Measurements from ENCODE around the gene GSTM1.
"Not testable (repeated sequence)": the region's sequence is repeated elsewhere in the genome, so short reads cannot be mapped to it uniquely, and the experiment has no call there.

Gene GSTM1

GRCh38 chr1:109697066-109697465 is 9.4 kb downstream of the GSTM1 start:
- no peak overlapping the region for H3K4me3 ChIP-seq (replicated peaks; ENCODE audit: low read depth, low read length)
- no peak for DNase-seq (ENCODE audit: low read depth)
- TF ChIP-seq, protein P1, sequence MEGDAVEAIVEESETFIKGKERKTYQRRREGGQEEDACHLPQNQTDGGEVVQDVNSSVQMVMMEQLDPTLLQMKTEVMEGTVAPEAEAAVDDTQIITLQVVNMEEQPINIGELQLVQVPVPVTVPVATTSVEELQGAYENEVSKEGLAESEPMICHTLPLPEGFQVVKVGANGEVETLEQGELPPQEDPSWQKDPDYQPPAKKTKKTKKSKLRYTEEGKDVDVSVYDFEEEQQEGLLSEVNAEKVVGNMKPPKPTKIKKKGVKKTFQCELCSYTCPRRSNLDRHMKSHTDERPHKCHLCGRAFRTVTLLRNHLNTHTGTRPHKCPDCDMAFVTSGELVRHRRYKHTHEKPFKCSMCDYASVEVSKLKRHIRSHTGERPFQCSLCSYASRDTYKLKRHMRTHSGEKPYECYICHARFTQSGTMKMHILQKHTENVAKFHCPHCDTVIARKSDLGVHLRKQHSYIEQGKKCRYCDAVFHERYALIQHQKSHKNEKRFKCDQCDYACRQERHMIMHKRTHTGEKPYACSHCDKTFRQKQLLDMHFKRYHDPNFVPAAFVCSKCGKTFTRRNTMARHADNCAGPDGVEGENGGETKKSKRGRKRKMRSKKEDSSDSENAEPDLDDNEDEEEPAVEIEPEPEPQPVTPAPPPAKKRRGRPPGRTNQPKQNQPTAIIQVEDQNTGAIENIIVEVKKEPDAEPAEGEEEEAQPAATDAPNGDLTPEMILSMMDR (IDR thresholded peaks at IDR 0.05; ENCODE audit: low read length, missing control alignments), result no peak

DNA sequence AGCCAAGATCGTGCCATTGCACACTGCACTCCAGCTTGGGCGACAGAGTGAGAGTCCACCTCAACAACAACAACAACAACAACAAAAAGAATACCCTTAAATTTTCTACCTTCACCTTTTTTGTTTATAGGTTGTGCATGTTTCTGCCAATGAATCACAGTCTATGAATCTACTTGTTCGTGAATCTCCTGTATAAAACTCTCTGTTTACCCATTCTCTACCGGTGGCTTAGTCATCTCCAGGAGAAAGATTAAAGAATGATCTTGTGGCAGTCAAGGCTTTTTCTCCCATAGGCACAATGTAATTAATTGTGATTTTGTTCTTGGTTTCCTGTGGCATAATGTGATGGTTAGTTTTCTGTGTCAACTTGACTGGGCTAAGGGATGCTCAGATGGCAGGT is 10.2 kb downstream of the GSTM1 start:
- not testable (repeated sequence) for DNase-seq (ENCODE audit: low read depth)

DNA sequence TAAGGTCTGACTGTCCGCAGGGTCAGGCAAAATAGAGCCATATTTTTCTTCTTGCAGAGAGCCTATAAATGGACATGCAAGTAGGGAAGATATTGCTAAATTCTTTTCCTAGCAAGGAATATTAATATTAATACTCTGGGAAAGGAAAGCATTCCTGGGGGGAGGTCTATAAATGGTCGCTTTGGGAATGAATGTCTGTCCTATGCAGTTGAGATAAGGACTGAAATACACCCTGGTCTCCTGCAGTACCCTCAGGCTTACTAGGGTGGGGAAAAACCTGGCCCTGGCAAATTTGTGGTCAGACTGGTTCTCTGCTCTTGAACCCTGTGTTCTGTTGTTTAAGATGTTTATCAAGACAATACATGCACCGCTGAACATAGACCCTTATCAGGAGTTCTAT is 15.3 kb downstream of the GSTM1 start:
- not testable (repeated sequence) for DNase-seq (ENCODE audit: low read depth); H3K4me3 ChIP-seq (replicated peaks; ENCODE audit: low read depth, low read length)

More for the DNA sequence above, 10.2 kb downstream of the GSTM1 start:
- H3K4me3 ChIP-seq (replicated peaks; ENCODE audit: low read depth, low read length), result not testable (repeated sequence)

GRCh38 chr1:109704173-109704572 is 16.6 kb downstream of the GSTM1 start:
- TF ChIP-seq, protein P1 (IDR thresholded peaks at IDR 0.05; ENCODE audit: low read length, missing control alignments), result no peak

DNA sequence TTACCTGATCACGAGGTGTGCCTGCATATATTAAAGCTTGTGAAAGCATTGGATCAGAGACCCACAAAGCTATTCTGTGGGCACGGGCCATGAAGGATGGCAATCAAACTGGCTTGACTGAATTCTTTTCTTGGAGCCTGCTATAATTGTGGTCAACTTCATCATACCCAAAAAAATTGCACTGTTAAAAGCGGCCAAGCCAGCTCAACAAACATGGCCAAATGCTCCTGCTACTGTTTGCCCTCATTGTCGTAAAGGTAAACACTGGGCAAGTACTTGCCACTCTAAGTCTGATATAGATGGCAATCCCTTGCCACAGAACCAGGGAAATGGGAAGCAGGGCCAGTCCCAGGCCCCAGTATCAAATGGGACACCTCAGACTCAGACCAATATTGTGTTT is 17.8 kb downstream of the GSTM1 start:
- DNase-seq (ENCODE audit: low read depth), result no peak
- TF ChIP-seq, protein P1 (IDR thresholded peaks at IDR 0.05; ENCODE audit: low read length, missing control alignments), result no peak
- H3K4me3 ChIP-seq (replicated peaks; ENCODE audit: low read depth, low read length), result no peak overlapping the region

More at GRCh38 chr1:109704173-109704572, 16.6 kb downstream of the GSTM1 start:
- H3K4me3 ChIP-seq (replicated peaks; ENCODE audit: low read depth, low read length), result no peak overlapping the region
- no peak for DNase-seq (ENCODE audit: low read depth)

DNA sequence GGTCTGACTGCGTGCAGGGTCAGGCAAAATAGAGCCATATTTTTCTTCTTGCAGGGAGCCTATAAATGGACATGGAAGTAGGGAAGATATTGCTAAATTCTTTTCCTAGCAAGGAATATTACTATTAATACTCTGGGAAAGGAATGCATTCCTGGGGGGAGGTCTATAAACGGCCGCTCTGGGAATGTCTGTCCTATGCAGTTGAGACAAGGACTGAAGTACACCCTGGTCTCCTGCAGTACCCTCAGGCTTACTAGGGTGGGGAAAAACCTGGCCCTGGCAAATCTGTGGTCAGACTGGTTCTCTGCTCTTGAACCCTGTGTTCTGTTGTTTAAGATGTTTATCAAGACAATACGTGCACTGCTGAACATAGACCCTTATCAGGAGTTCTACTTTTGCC is 21.3 kb downstream of the GSTM1 start:
- not testable (repeated sequence) for DNase-seq (ENCODE audit: low read depth); H3K4me3 ChIP-seq (replicated peaks; ENCODE audit: low read depth, low read length)

DNA sequence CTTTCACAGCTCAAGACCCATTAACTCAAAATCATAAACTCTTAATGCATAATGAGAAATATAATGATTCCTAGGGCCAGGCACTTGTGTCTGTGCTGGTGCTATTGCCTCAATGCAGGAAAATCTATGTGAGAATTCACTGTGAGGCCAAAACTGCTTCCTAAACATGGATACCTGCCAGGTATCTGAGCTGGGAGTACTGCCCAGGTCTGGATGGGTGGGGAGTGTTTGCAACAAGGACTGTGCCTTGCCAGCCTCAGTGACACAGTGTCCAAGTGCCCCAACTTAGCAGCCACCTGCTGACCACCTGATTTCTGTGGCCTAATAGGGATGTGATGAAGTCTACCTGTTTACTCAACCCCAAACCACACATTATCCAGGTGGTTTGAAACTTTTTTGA is 22.2 kb downstream of the GSTM1 start:
- H3K4me3 ChIP-seq (replicated peaks; ENCODE audit: low read depth, low read length); DNase-seq (ENCODE audit: low read depth): not testable (repeated sequence)

DNA sequence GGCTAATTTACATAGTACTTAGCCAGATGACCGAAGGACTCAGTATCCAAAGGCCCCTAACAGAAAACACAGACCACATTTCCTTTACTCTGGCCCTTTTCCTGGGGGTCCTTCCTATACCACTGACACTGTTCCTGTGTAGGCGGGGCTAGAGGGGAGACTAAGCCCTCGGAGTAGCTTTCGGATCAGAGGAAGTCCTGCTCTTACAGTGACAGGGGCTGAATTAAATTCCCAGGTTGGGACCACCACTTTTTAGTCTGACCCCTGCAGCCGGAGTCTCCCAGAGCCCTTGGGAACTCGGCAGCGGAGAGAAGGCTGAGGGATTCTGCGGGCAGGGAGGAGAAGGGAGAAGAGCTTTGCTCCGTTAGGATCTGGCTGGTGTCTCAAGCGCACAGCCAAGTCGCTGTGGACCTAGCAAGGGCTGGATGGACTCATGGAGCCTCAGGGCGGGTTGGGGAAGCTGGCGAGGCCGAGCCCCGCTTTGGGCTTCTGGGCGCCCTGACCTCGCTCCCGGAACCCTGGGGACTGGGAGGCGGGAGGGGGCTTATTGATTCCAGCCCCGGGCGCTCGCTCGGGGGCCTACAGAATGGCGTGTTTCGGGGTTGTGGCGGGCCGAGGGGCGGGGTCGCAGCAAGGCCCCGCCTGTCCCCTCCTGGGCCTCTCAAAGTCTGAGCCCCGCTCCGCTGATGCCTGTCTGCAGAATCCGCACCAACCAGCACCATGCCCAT is 24.1 kb downstream of the GSTM1 start, which contains the start of gene GSTM5:
TSS of gene GSTM5 (plus strand) at position 659 of the 728 bp plus-strand sequence. CDS start at position 721, 62 bp downstream.
- DNase-seq (ENCODE audit: low read depth); H3K4me3 ChIP-seq (replicated peaks; ENCODE audit: low read depth, low read length): not testable (repeated sequence)

GRCh38 chr1:109712321-109712864 is 24.8 kb downstream of the GSTM1 start:
- TF ChIP-seq, protein P1 (IDR thresholded peaks at IDR 0.05; ENCODE audit: low read length, missing control alignments), result no peak
- no peak overlapping the region for H3K4me3 ChIP-seq (replicated peaks; ENCODE audit: low read depth, low read length)
- no peak for DNase-seq (ENCODE audit: low read depth)
